ENCODE measurements around the gene AK5.

AK5 gene

GRCh38 chr1:77308889-77309621, 27.2 kb downstream of the AK5 start:
- no peak for TF ChIP-seq SIN3A (IDR thresholded peaks at IDR 0.05; ENCODE audit: borderline replicate concordance, insufficient read depth, low read length)
- TF ChIP-seq TAF1 (IDR thresholded peaks at IDR 0.05; ENCODE audit: borderline replicate concordance, insufficient read depth, low read length): no peak
- TF ChIP-seq POLR2AphosphoS5 (IDR thresholded peaks at IDR 0.05; ENCODE audit: low read depth, low read length): no peak
- no peak for TF ChIP-seq FOXP2 (optimal IDR thresholded peaks at IDR 0.05; ENCODE audit: borderline replicate concordance, extremely low read depth, extremely low read length, insufficient read depth)
- no peak for TF ChIP-seq REST (IDR thresholded peaks at IDR 0.05; ENCODE audit: insufficient read depth in 1 of 2, low read depth in 2 of 2, low read length in 2 of 2)

GRCh38 chr1:77310924-77311323, 29.1 kb downstream of the AK5 start:
- TF ChIP-seq REST (IDR thresholded peaks at IDR 0.05; ENCODE audit: insufficient read depth in 1 of 2, low read depth in 2 of 2, low read length in 2 of 2): no peak
- TF ChIP-seq SIN3A (IDR thresholded peaks at IDR 0.05; ENCODE audit: borderline replicate concordance, insufficient read depth, low read length): no peak
- TF ChIP-seq FOXP2 (optimal IDR thresholded peaks at IDR 0.05; ENCODE audit: borderline replicate concordance, extremely low read depth, extremely low read length, insufficient read depth): no peak
- no peak for TF ChIP-seq TAF1 (IDR thresholded peaks at IDR 0.05; ENCODE audit: borderline replicate concordance, insufficient read depth, low read length)
- no peak for TF ChIP-seq POLR2AphosphoS5 (IDR thresholded peaks at IDR 0.05; ENCODE audit: low read depth, low read length)

GRCh38 chr1:77313491-77313890, 31.7 kb downstream of the AK5 start:
- TF ChIP-seq REST (IDR thresholded peaks at IDR 0.05; ENCODE audit: insufficient read depth in 1 of 2, low read depth in 2 of 2, low read length in 2 of 2) (no peak), FOXP2 (optimal IDR thresholded peaks at IDR 0.05; ENCODE audit: borderline replicate concordance, extremely low read depth, extremely low read length, insufficient read depth) (no peak), SIN3A (IDR thresholded peaks at IDR 0.05; ENCODE audit: borderline replicate concordance, insufficient read depth, low read length) (no peak), TAF1 (IDR thresholded peaks at IDR 0.05; ENCODE audit: borderline replicate concordance, insufficient read depth, low read length) (no peak), POLR2AphosphoS5 (IDR thresholded peaks at IDR 0.05; ENCODE audit: low read depth, low read length) (no peak)

- TF ChIP-seq REST (IDR thresholded peaks at IDR 0.05; ENCODE audit: insufficient read depth in 1 of 2, low read depth in 2 of 2, low read length in 2 of 2) (no peak), POLR2AphosphoS5 (IDR thresholded peaks at IDR 0.05; ENCODE audit: low read depth, low read length) (no peak), TAF1 (IDR thresholded peaks at IDR 0.05; ENCODE audit: borderline replicate concordance, insufficient read depth, low read length) (no peak), FOXP2 (optimal IDR thresholded peaks at IDR 0.05; ENCODE audit: borderline replicate concordance, extremely low read depth, extremely low read length, insufficient read depth) (no peak), SIN3A (IDR thresholded peaks at IDR 0.05; ENCODE audit: borderline replicate concordance, insufficient read depth, low read length) (no peak)
Measured at GRCh38 chr1:77316006-77316405, 34.2 kb downstream of the AK5 start.
